Stomach (tissue), 4 donors: ENCODE measurements around the gene LBR.

ENCODE experiments used
- CTCF ChIP-seq, 7 experiments: fragments of 450-650 bp in 4 of 7; fragments of 200-600 bp in 3 of 7; sonication (generic) in 3 of 7; IDR thresholded peaks; one replicate each; pipeline ENCODE4 v1.5.1; 2016 to 2019; ENCODE audit warnings: antibody characterized with exemption in 7 of 7, control low read depth in 2 of 7, mild to moderate bottlenecking in 1 of 7
- POLR2A ChIP-seq, 4 donors: fragments of 450-650 bp; IDR thresholded peaks; one replicate each; pipeline ENCODE4 v1.6.1; 2016; ENCODE audit warnings: antibody characterized with exemption in 4 of 4, control low read depth in 2 of 4, mild to moderate bottlenecking in 1 of 4, moderate library complexity in 1 of 4
- POLR2AphosphoS5 ChIP-seq, 3 donors: sonication (generic); formaldehyde crosslinking; IDR thresholded peaks; one replicate each; pipeline ENCODE4 v1.6.1; 2016; ENCODE audit warnings: antibody characterized with exemption in 3 of 3

- TF ChIP-seq CTCF (IDR thresholded peaks at IDR 0.05), result no peak
- TF ChIP-seq POLR2A (IDR thresholded peaks at IDR 0.05), result no peak
- TF ChIP-seq POLR2AphosphoS5 (IDR thresholded peaks at IDR 0.05), result no peak
These were observed 18.8 kb downstream of the LBR start for GRCh38 chr1:225409051-225409450.
